IMR-90 (cell line): ENCODE data around the gene DSCAM. TPM values are rescaled to one million over a fixed set of nuclear protein-coding genes. Genes with fewer than 3 reads are reported as not detected.

Experiments used
- ATAC-seq: fragments of 200-7000 bp; cut with Tn5 transposase; 2 replicates; pipeline ENCODE4 v1.9.1; 2020; ENCODE audit warnings: low read depth, mild to moderate bottlenecking, moderate library complexity
- BruUV-seq: library from RNA; stranded (reverse); fragments of 400-500 nt; replicated peaks from 2 replicates; lab custom pipeline; 2021; lab: Mats Ljungman, UMichigan
- CTCF ChIA-PET: fragments of 300-600 bp; formaldehyde crosslinking; extraction: SDS; loops from one replicate; lab custom pipeline; 2021; ENCODE audit warnings: antibody characterized with exemption; lab: Yijun Ruan, JAX
- POLR2A ChIA-PET: fragments of 300-600 bp; sonication (Branson Sonifier 250); formaldehyde crosslinking; loops from one replicate; lab custom pipeline; 2022; ENCODE audit warnings: antibody characterized with exemption; ENCODE audit not compliant: unreplicated experiment; lab: Charles Lee
- DNase-seq: peaks from one replicate; pipeline ENCODE4 v3.0.0; 2013
- H2AFZ ChIP-seq: replicated peaks from 2 replicates; pipeline ENCODE3; 2013; ENCODE audit warnings: low read length, mild to moderate bottlenecking; ENCODE audit not compliant: poor library complexity
- H2AK5ac ChIP-seq: 2 replicates; pipeline ENCODE4 v1.6.1; 2013; ENCODE audit warnings: low read depth, low read length, inconsistent platforms
- H2AK9ac ChIP-seq: replicated peaks from 2 replicates; pipeline ENCODE3; 2013; ENCODE audit warnings: mild to moderate bottlenecking, low read depth, low read length, moderate library complexity; ENCODE audit not compliant: poor library complexity
- H2BK120ac ChIP-seq: 2 replicates; pipeline ENCODE4 v1.6.1; 2013; ENCODE audit warnings: low read depth, low read length, inconsistent platforms
- H2BK15ac ChIP-seq: 3 replicates; pipeline ENCODE4 v1.6.1; 2013; ENCODE audit warnings: low read depth, low read length, inconsistent platforms
- H2BK20ac ChIP-seq: 2 replicates; pipeline ENCODE4 v1.6.1; 2013; ENCODE audit warnings: low read depth, mild to moderate bottlenecking, inconsistent platforms, low read length, moderate library complexity
- H2BK5ac ChIP-seq: 2 replicates; pipeline ENCODE4 v1.6.1; 2013; ENCODE audit warnings: mild to moderate bottlenecking, low read depth, low read length, inconsistent platforms; ENCODE audit not compliant: poor library complexity, severe bottlenecking
- H3K14ac ChIP-seq: replicated peaks from 2 replicates; pipeline ENCODE4 v1.6.1; 2013; ENCODE audit warnings: low read depth, low read length, inconsistent platforms
- H3K18ac ChIP-seq: 2 replicates; pipeline ENCODE4 v1.6.1; 2013; ENCODE audit warnings: low read depth, low read length, control low read depth
- H3K23ac ChIP-seq: 2 replicates; pipeline ENCODE4 v1.6.1; 2013; ENCODE audit warnings: low read depth, low read length, inconsistent platforms
- H3K27ac ChIP-seq: 2 replicates; pipeline ENCODE4 v1.5.1; 2013; ENCODE audit warnings: mild to moderate bottlenecking, control low read depth, low read length; ENCODE audit not compliant: insufficient read depth
- H3K27me3 ChIP-seq: 2 replicates; pipeline ENCODE4 v1.6.1; 2013; ENCODE audit warnings: low read length; ENCODE audit not compliant: control insufficient read depth, insufficient read depth
- H3K36me3 ChIP-seq: 2 replicates; pipeline ENCODE4 v1.6.1; 2013; ENCODE audit warnings: low read length, mixed read lengths; ENCODE audit not compliant: control insufficient read depth, insufficient read depth
- H3K4ac ChIP-seq: 2 replicates; pipeline ENCODE4 v1.6.1; 2013; ENCODE audit warnings: low read depth, low read length, inconsistent platforms
- H3K4me1 ChIP-seq: 2 replicates; pipeline ENCODE4 v1.6.1; 2013; ENCODE audit warnings: low read length, mixed read lengths; ENCODE audit not compliant: control insufficient read depth, insufficient read depth
- H3K4me2 ChIP-seq: 2 replicates; pipeline ENCODE4 v1.6.1; 2013; ENCODE audit warnings: low read depth, mild to moderate bottlenecking, control low read depth, low read length, moderate library complexity
- H3K4me3 ChIP-seq: 2 replicates; pipeline ENCODE4 v1.5.1; 2013; ENCODE audit warnings: low read depth, mild to moderate bottlenecking, control low read depth, low read length, moderate library complexity; ENCODE audit not compliant: insufficient read depth
- H3K56ac ChIP-seq: 2 replicates; pipeline ENCODE4 v1.6.1; 2013; ENCODE audit warnings: low read length, inconsistent platforms; ENCODE audit not compliant: insufficient read depth; ENCODE audit errors: extremely low read depth
- H3K79me1 ChIP-seq, 2 experiments: 2 replicates each; pipeline ENCODE4 v1.6.1; 2013; ENCODE audit warnings: low read length in 2 of 2, inconsistent platforms in 1 of 2, low read depth in 1 of 2
- H3K9ac ChIP-seq: 2 replicates; pipeline ENCODE4 v1.6.1; 2013; ENCODE audit warnings: low read depth, low read length, control low read depth
- H3K9me1 ChIP-seq: 2 replicates; pipeline ENCODE4 v1.6.1; 2013; ENCODE audit warnings: low read length, inconsistent platforms; ENCODE audit not compliant: insufficient read depth
- H3K9me3 ChIP-seq: 2 replicates; pipeline ENCODE4 v1.6.1; 2013; ENCODE audit warnings: low read length; ENCODE audit not compliant: control insufficient read depth, insufficient read depth
- H4K20me1 ChIP-seq: 2 replicates; pipeline ENCODE4 v1.6.1; 2013; ENCODE audit warnings: low read length, inconsistent platforms; ENCODE audit not compliant: insufficient read depth
- H4K5ac ChIP-seq: 2 replicates; pipeline ENCODE4 v1.6.1; 2013; ENCODE audit warnings: mild to moderate bottlenecking, low read depth, low read length, control low read depth
- H4K8ac ChIP-seq, 2 experiments: 2 replicates each; pipeline ENCODE4 v1.6.1; 2013; ENCODE audit warnings: low read depth in 2 of 2, low read length in 2 of 2, control low read depth in 1 of 2, inconsistent platforms in 1 of 2
- H4K91ac ChIP-seq: 2 replicates; pipeline ENCODE4 v1.6.1; 2013; ENCODE audit warnings: low read depth, low read length, inconsistent platforms; ENCODE audit not compliant: insufficient read depth
- BHLHE40 ChIP-seq: fragments of 150-350 bp; IDR thresholded peaks from 2 replicates; pipeline ENCODE4 v1.6.1; 2016; ENCODE audit warnings: mild to moderate bottlenecking, low read depth, low read length
- CEBPB ChIP-seq: IDR thresholded peaks from 2 replicates; pipeline ENCODE4 v1.6.1; 2012; ENCODE audit warnings: low read depth, low read length, improper control_type of control experiment
- CHD1 ChIP-seq: IDR thresholded peaks from 2 replicates; pipeline ENCODE4 v1.6.1; 2012; ENCODE audit warnings: low read depth, low read length, improper control_type of control experiment
- FOS ChIP-seq: fragments of 150-350 bp; IDR thresholded peaks from 2 replicates; pipeline ENCODE4 v1.6.1; 2016; ENCODE audit warnings: low read depth, low read length
- MAFK ChIP-seq: IDR thresholded peaks from 2 replicates; pipeline ENCODE4 v1.6.1; 2012; ENCODE audit warnings: low read depth, low read length, improper control_type of control experiment
- MAZ ChIP-seq: IDR thresholded peaks from 2 replicates; pipeline ENCODE4 v1.6.1; 2012; ENCODE audit warnings: low read depth, mild to moderate bottlenecking, low read length, improper control_type of control experiment, moderate library complexity, borderline replicate concordance
- MXI1 ChIP-seq: IDR thresholded peaks from 2 replicates; pipeline ENCODE4 v1.6.1; 2012; ENCODE audit warnings: low read depth, mild to moderate bottlenecking, low read length, moderate library complexity, borderline replicate concordance
- NFE2L2 ChIP-seq: fragments of 150-350 bp; IDR thresholded peaks from 2 replicates; pipeline ENCODE4 v1.6.1; 2016; ENCODE audit warnings: low read depth, mild to moderate bottlenecking, low read length
- POLR2A ChIP-seq: IDR thresholded peaks from 2 replicates; pipeline ENCODE4 v1.6.1; 2012; ENCODE audit warnings: mild to moderate bottlenecking, low read depth, low read length
- RAD21 ChIP-seq: IDR thresholded peaks from 2 replicates; pipeline ENCODE4 v1.6.1; 2012; ENCODE audit warnings: low read length, improper control_type of control experiment
- RCOR1 ChIP-seq: IDR thresholded peaks from 2 replicates; pipeline ENCODE4 v1.6.1; 2012; ENCODE audit warnings: mild to moderate bottlenecking, low read length, improper control_type of control experiment; ENCODE audit not compliant: insufficient replicate concordance
- RFX5 ChIP-seq: IDR thresholded peaks from 2 replicates; pipeline ENCODE4 v1.8.0; 2012; ENCODE audit warnings: low read depth, mild to moderate bottlenecking, low read length, moderate library complexity
- SMC3 ChIP-seq: fragments of 150-350 bp; IDR thresholded peaks from 2 replicates; pipeline ENCODE4 v1.6.1; 2016; ENCODE audit warnings: low read depth, mild to moderate bottlenecking, antibody characterized with exemption, low read length, moderate library complexity
- WGBS, 2 experiments: methylation state at CpG; one replicate each; pipeline versions ENCODE4 v1.1.5 to v1.1.7; 2013; ENCODE audit warnings: missing lambda C conversion rate in 2 of 2; ENCODE audit not compliant: insufficient read length in 1 of 2; ENCODE audit errors: extremely low coverage in 2 of 2; 5-methylcytosine and 5-hydroxymethylcytosine counted together
- dilution Hi-C: fragments of 300-500 bp; cut with HindIII; formaldehyde crosslinking; loops from one replicate; pipeline ENCODE4 v1.14.3; 2018; ENCODE audit warnings: low sequenced_read_pairs; ENCODE audit not compliant: unreplicated experiment
- in situ Hi-C: fragments of 300-500 bp; cut with MboI; formaldehyde crosslinking; loops from 3 replicates; pipeline ENCODE4 v1.14.3; 2019; ENCODE audit warnings: low sequenced_read_pairs, inconsistent platforms, mixed read lengths
- intact Hi-C: fragments of 100-400 bp; cut with micrococcal nuclease; formaldehyde crosslinking; loops from 2 replicates; pipeline ENCODE4 v1.10.0; 2022
- polyA plus RNA-seq, 3 experiments: library from polyadenylated mRNA; depleted of rRNA; stranded (reverse); fragments of >200 nt; gene quantifications; 2 replicates each; pipeline ENCODE4 v1.2.3, GENCODE V29; 2012; ENCODE audit warnings: low replicate concordance in 1 of 3
- total RNA-seq: library from RNA; depleted of rRNA; stranded (reverse); fragments of >200 nt; gene quantifications from 2 replicates; pipeline ENCODE4 v1.2.3, GENCODE V29; 2012
- TF ChIP-seq, protein P1 (sequence below): fragments of 150-350 bp; IDR thresholded peaks from 2 replicates; pipeline ENCODE4 v1.6.1; 2016; ENCODE audit warnings: low read depth, mild to moderate bottlenecking, low read length, moderate library complexity, borderline replicate concordance
- TF ChIP-seq, protein P2 (sequence below): conservative IDR thresholded peaks from 2 replicates; pipeline ENCODE4 v1.5.1; 2012; ENCODE audit warnings: mild to moderate bottlenecking, low read depth, low read length, improper control_type of control experiment
- TF ChIP-seq, protein P3 (sequence below): fragments of 150-350 bp; IDR thresholded peaks from 2 replicates; pipeline ENCODE4 v1.6.1; 2017; ENCODE audit warnings: mild to moderate bottlenecking, antibody characterized with exemption, low read length, low read depth

DSCAM gene
- total and polyA plus RNA-seq, 2 of the 4 experiments (the other 2 are of a cell fraction), result under 0.01 to 0.02 TPM

DNA sequence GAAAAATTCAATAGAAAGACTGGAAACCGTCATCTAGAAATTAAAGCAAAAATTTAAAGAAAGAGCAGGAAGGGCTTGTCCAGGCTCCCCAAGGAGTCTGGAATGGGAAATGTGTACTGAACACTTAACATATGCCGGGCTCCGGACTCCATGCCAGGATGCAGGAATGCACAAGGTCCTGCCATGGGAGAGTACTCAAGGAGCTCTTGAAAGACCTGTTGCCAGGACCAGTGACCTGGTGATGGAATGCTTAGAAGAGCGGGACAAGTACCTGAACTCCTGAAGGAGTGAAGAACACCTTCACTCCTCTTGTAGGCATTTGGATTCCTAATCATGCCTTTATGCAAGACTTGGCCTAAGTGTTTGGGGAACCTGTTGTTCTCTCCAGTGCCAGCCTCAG is 16.9 kb upstream of the DSCAM start:
- CTCF ChIA-PET, result no interaction called here
- H3K27ac ChIP-seq, result no peak overlapping the region
- no peak overlapping the region for H4K91ac ChIP-seq
- no peak overlapping the region for H3K4me2 ChIP-seq
- POLR2A ChIA-PET, result no interaction called here
- no peak overlapping the region for H3K4ac ChIP-seq
- ATAC-seq, result no peak
- DNase-seq, result no peak
- H2AFZ ChIP-seq, result no peak overlapping the region
- BruUV-seq, result no TSS peak
- H3K4me3 ChIP-seq, result no peak overlapping the region
- no peak overlapping the region for H3K14ac ChIP-seq
- intact Hi-C loops, result no loop called here
- no peaks in the 10 kb centered on the region for H4K20me1 ChIP-seq
- H2AK9ac ChIP-seq, result no peak overlapping the region
- 83% methylated on average over 1 of the region's 4 CpGs; no CpG with 5 or more reads in 1 of the 2 experiments for WGBS, 2 experiments
- H3K36me3 ChIP-seq, result no peaks in the 10 kb centered on the region
- H2AK5ac ChIP-seq, result no peak overlapping the region
- no peak overlapping the region for H3K18ac ChIP-seq
- no peak overlapping the region for H3K23ac ChIP-seq
- H3K27me3 ChIP-seq, result no peaks in the 10 kb centered on the region
- no peak overlapping the region for H3K9ac ChIP-seq
- no peak overlapping the region for H2BK15ac ChIP-seq
- H3K4me1 ChIP-seq, result no peaks in the 10 kb centered on the region
- H2BK120ac ChIP-seq, result no peak overlapping the region
- no peak overlapping the region for H2BK5ac ChIP-seq
- no peaks in the 10 kb centered on the region for H3K79me1 ChIP-seq
- H4K5ac ChIP-seq, result no peak overlapping the region
- in situ Hi-C loops, result no loop called here
- peaks cover 20% of the 10 kb centered on the region for H3K9me3 ChIP-seq
- no peak for TF ChIP-seq CEBPB
- TF ChIP-seq RFX5, result no peak
- TF ChIP-seq, protein P1, sequence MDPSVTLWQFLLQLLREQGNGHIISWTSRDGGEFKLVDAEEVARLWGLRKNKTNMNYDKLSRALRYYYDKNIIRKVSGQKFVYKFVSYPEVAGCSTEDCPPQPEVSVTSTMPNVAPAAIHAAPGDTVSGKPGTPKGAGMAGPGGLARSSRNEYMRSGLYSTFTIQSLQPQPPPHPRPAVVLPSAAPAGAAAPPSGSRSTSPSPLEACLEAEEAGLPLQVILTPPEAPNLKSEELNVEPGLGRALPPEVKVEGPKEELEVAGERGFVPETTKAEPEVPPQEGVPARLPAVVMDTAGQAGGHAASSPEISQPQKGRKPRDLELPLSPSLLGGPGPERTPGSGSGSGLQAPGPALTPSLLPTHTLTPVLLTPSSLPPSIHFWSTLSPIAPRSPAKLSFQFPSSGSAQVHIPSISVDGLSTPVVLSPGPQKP, result no peak
- TF ChIP-seq, protein P2, sequence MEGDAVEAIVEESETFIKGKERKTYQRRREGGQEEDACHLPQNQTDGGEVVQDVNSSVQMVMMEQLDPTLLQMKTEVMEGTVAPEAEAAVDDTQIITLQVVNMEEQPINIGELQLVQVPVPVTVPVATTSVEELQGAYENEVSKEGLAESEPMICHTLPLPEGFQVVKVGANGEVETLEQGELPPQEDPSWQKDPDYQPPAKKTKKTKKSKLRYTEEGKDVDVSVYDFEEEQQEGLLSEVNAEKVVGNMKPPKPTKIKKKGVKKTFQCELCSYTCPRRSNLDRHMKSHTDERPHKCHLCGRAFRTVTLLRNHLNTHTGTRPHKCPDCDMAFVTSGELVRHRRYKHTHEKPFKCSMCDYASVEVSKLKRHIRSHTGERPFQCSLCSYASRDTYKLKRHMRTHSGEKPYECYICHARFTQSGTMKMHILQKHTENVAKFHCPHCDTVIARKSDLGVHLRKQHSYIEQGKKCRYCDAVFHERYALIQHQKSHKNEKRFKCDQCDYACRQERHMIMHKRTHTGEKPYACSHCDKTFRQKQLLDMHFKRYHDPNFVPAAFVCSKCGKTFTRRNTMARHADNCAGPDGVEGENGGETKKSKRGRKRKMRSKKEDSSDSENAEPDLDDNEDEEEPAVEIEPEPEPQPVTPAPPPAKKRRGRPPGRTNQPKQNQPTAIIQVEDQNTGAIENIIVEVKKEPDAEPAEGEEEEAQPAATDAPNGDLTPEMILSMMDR, result no peak
- no peak for TF ChIP-seq NFE2L2
- TF ChIP-seq POLR2A, result no peak
- no peak for TF ChIP-seq MAFK
- TF ChIP-seq FOS, result no peak
- TF ChIP-seq RCOR1, result no peak
- TF ChIP-seq SMC3, result no peak
- no peak for TF ChIP-seq BHLHE40
- no peak for TF ChIP-seq CHD1
- no peak for TF ChIP-seq RAD21
- TF ChIP-seq, protein P3, sequence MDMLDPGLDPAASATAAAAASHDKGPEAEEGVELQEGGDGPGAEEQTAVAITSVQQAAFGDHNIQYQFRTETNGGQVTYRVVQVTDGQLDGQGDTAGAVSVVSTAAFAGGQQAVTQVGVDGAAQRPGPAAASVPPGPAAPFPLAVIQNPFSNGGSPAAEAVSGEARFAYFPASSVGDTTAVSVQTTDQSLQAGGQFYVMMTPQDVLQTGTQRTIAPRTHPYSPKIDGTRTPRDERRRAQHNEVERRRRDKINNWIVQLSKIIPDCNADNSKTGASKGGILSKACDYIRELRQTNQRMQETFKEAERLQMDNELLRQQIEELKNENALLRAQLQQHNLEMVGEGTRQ, result no peak
- TF ChIP-seq MAZ, result no peak
- TF ChIP-seq MXI1, result no peak
- no peaks in the 10 kb centered on the region for H3K9me1 ChIP-seq
- H2BK20ac ChIP-seq, result no peak overlapping the region
- no peak overlapping the region for H3K56ac ChIP-seq
- dilution Hi-C loops, result no loop called here
- no peak overlapping the region for H4K8ac ChIP-seq
